PC-3 (cell line): ENCODE results near the gene ZNF679.

Experiments used
- CTCF ChIP-seq: fragments of 300-600 bp; sonication (generic); conservative IDR thresholded peaks from 2 replicates; pipeline ENCODE4 v1.5.1; 2017; ENCODE audit warnings: antibody characterized with exemption, low read depth, mild to moderate bottlenecking, low read length
- EZH2phosphoT487 ChIP-seq: fragments of 300-600 bp; sonication (generic); IDR thresholded peaks from 2 replicates; pipeline ENCODE4 v1.6.1; 2018; ENCODE audit warnings: mild to moderate bottlenecking, antibody characterized with exemption, low read length, borderline replicate concordance

GRCh38 chr7:64307254-64308015 lies 79.2 kb downstream of the ZNF679 start:
- TF ChIP-seq CTCF, result no peak
- no peak for TF ChIP-seq EZH2phosphoT487
